Uterus (tissue), 4 donors: ENCODE measurements around the gene CA12. TPM values are rescaled to one million over a fixed set of nuclear protein-coding genes. Genes with fewer than 3 reads are reported as not detected.

Experiments used
- DNase-seq, 2 donors: peaks; one replicate each; pipeline ENCODE4 v3.0.0-alpha.2; 2019 to 2020
- H3K27ac ChIP-seq, 2 donors: fragments of 200-600 bp; sonication (generic); 1 replicate in 1 of 2; 2 replicates in 1 of 2; pipeline ENCODE4 v1.5.1; 2016 to 2018
- H3K27me3 ChIP-seq, 2 donors: fragments of 200-600 bp; sonication (generic); one replicate each; pipeline ENCODE4 v1.5.1; 2018 to 2019; ENCODE audit warnings: control low read depth in 1 of 2
- H3K36me3 ChIP-seq, 2 donors: fragments of 200-600 bp; sonication (generic); one replicate each; pipeline ENCODE4 v1.5.1; 2019; ENCODE audit warnings: control low read depth in 1 of 2
- H3K4me1 ChIP-seq, 2 donors: fragments of 200-600 bp; sonication (generic); one replicate each; pipeline ENCODE4 v1.5.1; 2018 to 2019; ENCODE audit warnings: control low read depth in 1 of 2
- H3K4me3 ChIP-seq, 2 donors: fragments of 200-600 bp; sonication (generic); 1 replicate in 1 of 2; 2 replicates in 1 of 2; pipeline ENCODE4 v1.5.1; 2018 to 2019; ENCODE audit warnings: mild to moderate bottlenecking in 1 of 2
- H3K9me3 ChIP-seq, 2 donors: fragments of 200-600 bp; sonication (generic); one replicate each; pipeline ENCODE4 v1.5.1; 2019; ENCODE audit warnings: control low read depth in 1 of 2
- POLR2A ChIP-seq, 2 donors: fragments of 450-650 bp; IDR thresholded peaks; one replicate each; pipeline ENCODE4 v1.6.1; 2016; ENCODE audit warnings: antibody characterized with exemption in 2 of 2, mild to moderate bottlenecking in 1 of 2, moderate library complexity in 1 of 2
- intact Hi-C: fragments of 100-400 bp; cut with DNase I; formaldehyde crosslinking; loops from one replicate; pipeline ENCODE4 v1.15.1; 2023; ENCODE audit warnings: low total_unique reads
- total RNA-seq, 4 donors: library from RNA; depleted of rRNA in 3 of 4; stranded (reverse); fragments of >200 nt in 3 of 4; gene quantifications; one replicate each; pipeline versions ENCODE4 v1.1.0 to v1.2.4, GENCODE V29; 2014 to 2023
- TF ChIP-seq, protein P1 (sequence below), 4 experiments: fragments of 200-600 bp in 2 of 4; fragments of 450-650 bp in 2 of 4; sonication (generic) in 2 of 4; IDR thresholded peaks; one replicate each; pipeline ENCODE4 v1.5.1; 2016 to 2019; ENCODE audit warnings: antibody characterized with exemption in 4 of 4, mild to moderate bottlenecking in 2 of 4, moderate library complexity in 1 of 4
- donor health status: DM: yes; HTN: yes; CAD: no.

The CA12 gene
- total RNA-seq, 4 donors from 2014 or later, result 0.29 to 11.8 (median 8.0) TPM

DNA sequence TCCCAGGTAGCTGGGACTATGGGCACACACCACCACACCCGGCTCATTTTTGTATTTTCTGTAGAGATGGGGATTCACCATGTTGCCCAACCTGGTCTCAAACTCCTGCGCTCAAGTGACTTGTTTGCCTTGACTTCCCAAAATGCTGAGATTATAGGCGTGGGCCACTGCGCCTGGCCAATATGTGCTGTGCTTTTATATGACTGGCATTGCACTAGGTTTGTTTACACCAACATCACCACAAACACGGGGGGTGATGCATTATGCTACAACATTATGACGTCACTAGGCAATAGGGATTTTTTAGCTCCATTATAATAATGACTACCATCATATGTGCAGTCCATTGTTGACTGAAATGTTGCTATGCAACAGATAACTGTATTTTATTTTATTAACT is 97.3 kb downstream of the CA12 start:
- Histone ChIP-seq H3K27me3 (no peaks in the 10 kb centered on the region), H3K36me3 (no peaks in the 10 kb centered on the region), H3K27ac (no peak overlapping the region), H3K4me1 (no peaks in the 10 kb centered on the region), H3K9me3 (no peaks in the 10 kb centered on the region), H3K4me3 (no peak overlapping the region)
- intact Hi-C loops, result no loop called here
- no peak for DNase-seq
- TF ChIP-seq POLR2A (IDR thresholded peaks at IDR 0.05), result no peak
- TF ChIP-seq, protein P1, sequence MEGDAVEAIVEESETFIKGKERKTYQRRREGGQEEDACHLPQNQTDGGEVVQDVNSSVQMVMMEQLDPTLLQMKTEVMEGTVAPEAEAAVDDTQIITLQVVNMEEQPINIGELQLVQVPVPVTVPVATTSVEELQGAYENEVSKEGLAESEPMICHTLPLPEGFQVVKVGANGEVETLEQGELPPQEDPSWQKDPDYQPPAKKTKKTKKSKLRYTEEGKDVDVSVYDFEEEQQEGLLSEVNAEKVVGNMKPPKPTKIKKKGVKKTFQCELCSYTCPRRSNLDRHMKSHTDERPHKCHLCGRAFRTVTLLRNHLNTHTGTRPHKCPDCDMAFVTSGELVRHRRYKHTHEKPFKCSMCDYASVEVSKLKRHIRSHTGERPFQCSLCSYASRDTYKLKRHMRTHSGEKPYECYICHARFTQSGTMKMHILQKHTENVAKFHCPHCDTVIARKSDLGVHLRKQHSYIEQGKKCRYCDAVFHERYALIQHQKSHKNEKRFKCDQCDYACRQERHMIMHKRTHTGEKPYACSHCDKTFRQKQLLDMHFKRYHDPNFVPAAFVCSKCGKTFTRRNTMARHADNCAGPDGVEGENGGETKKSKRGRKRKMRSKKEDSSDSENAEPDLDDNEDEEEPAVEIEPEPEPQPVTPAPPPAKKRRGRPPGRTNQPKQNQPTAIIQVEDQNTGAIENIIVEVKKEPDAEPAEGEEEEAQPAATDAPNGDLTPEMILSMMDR (IDR thresholded peaks at IDR 0.05), result no peak

DNA sequence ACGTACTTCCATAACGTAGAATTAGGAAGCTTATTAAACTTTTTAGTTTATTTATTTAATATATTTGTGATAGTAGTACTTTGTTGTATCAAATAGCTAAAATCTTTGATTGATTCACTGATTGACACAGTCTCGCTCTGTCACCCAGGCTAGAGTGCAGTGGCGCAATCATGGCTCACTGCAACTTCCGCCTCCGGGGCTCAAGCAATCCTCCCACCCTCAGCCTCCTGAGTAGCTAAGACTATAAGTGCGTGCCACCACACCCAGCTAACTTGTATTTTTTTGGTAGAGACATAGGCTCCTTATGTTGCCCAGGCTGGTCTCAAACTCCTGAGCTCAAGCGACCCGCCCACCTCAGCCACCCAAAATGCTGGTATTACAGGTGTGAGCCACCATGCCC is 98.5 kb downstream of the CA12 start:
- intact Hi-C loops, result no loop called here
- no peaks in the 10 kb centered on the region for H3K4me1 ChIP-seq
- H3K27ac ChIP-seq, result no peak overlapping the region
- no peaks in the 10 kb centered on the region for H3K36me3 ChIP-seq
- no peaks in the 10 kb centered on the region for H3K9me3 ChIP-seq
- H3K27me3 ChIP-seq, result no peaks in the 10 kb centered on the region
- no peak for TF ChIP-seq POLR2A (IDR thresholded peaks at IDR 0.05)
- TF ChIP-seq, protein P1 (IDR thresholded peaks at IDR 0.05), result no peak
- H3K4me3 ChIP-seq, result no peak overlapping the region
- DNase-seq, result no peak

DNA sequence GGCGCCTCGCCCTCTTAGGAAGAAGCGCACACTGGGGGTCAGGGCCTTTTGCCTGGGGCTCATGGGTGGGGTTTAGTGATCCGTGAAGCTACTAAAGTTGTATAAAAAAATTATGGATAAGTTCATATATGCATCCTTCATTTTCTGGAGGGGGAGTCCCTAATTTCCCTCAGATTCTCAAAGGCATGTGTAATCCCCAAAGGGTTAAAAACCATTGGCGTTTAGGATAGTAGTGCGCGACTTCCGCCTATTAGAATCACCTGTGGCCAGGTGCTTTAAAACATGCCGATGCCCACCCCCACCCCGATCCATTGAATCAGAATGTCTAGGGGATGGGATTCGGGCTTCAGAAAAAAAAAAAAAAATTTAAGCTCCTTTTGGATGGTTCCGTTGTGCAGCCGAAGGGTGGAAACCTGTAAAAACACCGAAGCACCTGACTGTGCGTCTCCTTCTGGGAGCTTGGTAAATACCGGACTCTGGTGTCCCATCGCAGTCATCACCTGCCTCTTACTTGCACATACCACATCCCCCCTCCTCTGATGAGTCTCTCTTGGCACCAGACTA is 103.7 kb downstream of the CA12 start:
- Histone ChIP-seq H3K27ac (peak overlapping the region; percentile 91 to 97), H3K4me3 (peak overlapping the region; percentile 90 to 97), H3K27me3 (no peaks in the 10 kb centered on the region), H3K36me3 (no peaks in the 10 kb centered on the region), H3K4me1 (no peaks in the 10 kb centered on the region), H3K9me3 (no peaks in the 10 kb centered on the region)
- peak; percentile 21 to 43 for DNase-seq
- TF ChIP-seq, protein P1 (IDR thresholded peaks at IDR 0.05), result no peak
- no peak for TF ChIP-seq POLR2A (IDR thresholded peaks at IDR 0.05)
- intact Hi-C loops, result no loop called here

DNA sequence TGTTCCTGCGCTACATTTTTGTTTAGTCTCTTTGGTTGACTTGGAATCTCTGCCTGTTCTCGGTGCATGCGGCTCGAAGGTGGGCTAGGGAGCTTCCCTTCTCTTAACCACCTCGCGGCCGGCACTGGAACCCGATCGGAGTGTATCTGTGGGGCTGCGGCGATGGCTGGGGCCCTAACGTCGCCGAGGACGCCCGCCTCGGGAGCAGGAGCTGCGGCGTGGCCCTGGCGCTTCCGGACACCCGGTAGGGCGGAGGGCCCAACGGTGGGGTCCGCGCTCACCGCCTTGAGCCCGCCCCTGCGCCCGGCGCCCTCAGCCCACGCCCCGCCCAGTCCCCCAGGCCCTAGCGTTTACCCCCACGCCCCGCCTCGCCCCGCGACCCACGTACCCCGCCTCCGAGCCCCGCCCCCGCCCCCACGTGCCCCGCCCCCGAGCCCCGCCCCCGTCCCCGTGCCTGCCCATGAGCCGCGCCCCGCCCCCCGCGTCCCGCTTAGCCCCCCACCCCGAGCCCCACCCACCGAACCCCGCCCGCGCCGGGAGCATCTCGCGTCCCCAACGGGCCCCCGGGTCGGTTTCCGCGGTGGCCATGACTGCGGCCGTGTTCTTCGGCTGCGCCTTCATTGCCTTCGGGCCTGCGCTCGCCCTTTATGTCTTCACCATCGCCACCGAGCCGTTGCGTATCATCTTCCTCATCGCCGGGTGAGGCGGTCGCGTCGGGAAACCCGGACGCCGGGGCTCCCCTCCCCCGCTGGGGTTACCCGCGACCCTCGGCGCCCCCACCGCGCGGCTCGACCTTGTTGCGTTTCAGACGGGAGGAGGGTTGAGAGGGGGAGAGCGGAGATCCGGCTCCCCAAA is 104.4 kb downstream of the CA12 start, which contains the start of gene APH1B:
TSS of gene APH1B (plus strand) at position 568 of the 855 bp plus-strand sequence. CDS start at position 587, 19 bp downstream.
- peak; percentile 88 for DNase-seq
- intact Hi-C loops, result no loop called here
- Histone ChIP-seq H3K4me1 (no peaks in the 10 kb centered on the region), H3K36me3 (no peaks in the 10 kb centered on the region), H3K27ac (peak within 1 kb of the TSS; percentile 91 to 97), H3K4me3 (peak within 1 kb of the TSS; percentile 90 to 97), H3K27me3 (no peaks in the 10 kb centered on the region), H3K9me3 (no peaks in the 10 kb centered on the region)
- TF ChIP-seq POLR2A (IDR thresholded peaks at IDR 0.05), result peak; percentile 60 to 71
- TF ChIP-seq, protein P1 (IDR thresholded peaks at IDR 0.05), result peak in 2 of 4 experiments; percentile 5 to 28
